OCI-LY3 (cell line): Measurements from ENCODE around the gene ARL5A.

Experiments
- H2AFZ ChIP-seq: fragments of 200-600, 300-600 bp; shearing (Covaris generic); 2 replicates; pipeline ENCODE4 v1.6.0; 2014; ENCODE audit warnings: antibody characterized with exemption, low read depth, low read length
- H3K27ac ChIP-seq: fragments of 200-600, 300-600 bp; sonication (generic); 2 replicates; pipeline ENCODE4 v1.5.1; 2014; ENCODE audit warnings: mild to moderate bottlenecking, low read length, moderate library complexity, mixed read lengths
- H3K27me3 ChIP-seq: fragments of 200-600, 300-600 bp; sonication (generic); 2 replicates; pipeline ENCODE4 v1.6.1; 2014; ENCODE audit warnings: low read depth, low read length, mixed read lengths
- H3K36me3 ChIP-seq: fragments of 200-600, 300-600 bp; sonication (generic); replicated peaks from 2 replicates; pipeline ENCODE3; 2014; ENCODE audit warnings: low read depth, low read length, mixed read lengths
- H3K4me1 ChIP-seq: fragments of 300-600, 200-600 bp; sonication (generic); 2 replicates; pipeline ENCODE4 v1.6.1; 2014; ENCODE audit warnings: low read length, mixed read lengths
- H3K4me2 ChIP-seq: fragments of 200-600, 300-600 bp; sonication (generic); 2 replicates; pipeline ENCODE4 v1.6.1; 2014; ENCODE audit warnings: low read length, mixed read lengths
- H3K4me3 ChIP-seq: fragments of 300-600, 200-600 bp; sonication (generic); 2 replicates; pipeline ENCODE4 v1.5.1; 2014; ENCODE audit warnings: antibody characterized with exemption, mild to moderate bottlenecking, low read length, moderate library complexity
- H3K79me2 ChIP-seq: fragments of 300-600, 200-600 bp; shearing (Covaris generic); 2 replicates; pipeline ENCODE4 v1.6.1; 2014; ENCODE audit warnings: mild to moderate bottlenecking, low read length, mixed read lengths
- H3K9ac ChIP-seq: fragments of 300-600, 200-600 bp; shearing (Covaris generic); 2 replicates; pipeline ENCODE4 v1.6.0; 2014; ENCODE audit warnings: mild to moderate bottlenecking, low read length, moderate library complexity
- H3K9me3 ChIP-seq: fragments of 200-600, 300-600 bp; shearing (Covaris generic); 2 replicates; pipeline ENCODE4 v1.6.1; 2014; ENCODE audit warnings: low read length, mixed read lengths; ENCODE audit not compliant: insufficient read depth
- H4K20me1 ChIP-seq: fragments of 200-600, 300-600 bp; sonication (generic); 2 replicates; pipeline ENCODE4 v1.6.1; 2016; ENCODE audit warnings: low read length, mixed read lengths; ENCODE audit not compliant: insufficient read depth
- EZH2phosphoT487 ChIP-seq: fragments of 200-600 bp; shearing (Covaris generic); IDR thresholded peaks from 2 replicates; pipeline ENCODE4 v1.6.1; 2018; ENCODE audit warnings: antibody characterized with exemption, mixed run types, low read depth
- TF ChIP-seq, protein P1 (sequence below): fragments of 200-600, 300-600 bp; sonication (generic); IDR thresholded peaks from 2 replicates; pipeline ENCODE4 v1.5.1; 2014; ENCODE audit warnings: antibody characterized with exemption, low read length, low read depth

The ARL5A gene

DNA sequence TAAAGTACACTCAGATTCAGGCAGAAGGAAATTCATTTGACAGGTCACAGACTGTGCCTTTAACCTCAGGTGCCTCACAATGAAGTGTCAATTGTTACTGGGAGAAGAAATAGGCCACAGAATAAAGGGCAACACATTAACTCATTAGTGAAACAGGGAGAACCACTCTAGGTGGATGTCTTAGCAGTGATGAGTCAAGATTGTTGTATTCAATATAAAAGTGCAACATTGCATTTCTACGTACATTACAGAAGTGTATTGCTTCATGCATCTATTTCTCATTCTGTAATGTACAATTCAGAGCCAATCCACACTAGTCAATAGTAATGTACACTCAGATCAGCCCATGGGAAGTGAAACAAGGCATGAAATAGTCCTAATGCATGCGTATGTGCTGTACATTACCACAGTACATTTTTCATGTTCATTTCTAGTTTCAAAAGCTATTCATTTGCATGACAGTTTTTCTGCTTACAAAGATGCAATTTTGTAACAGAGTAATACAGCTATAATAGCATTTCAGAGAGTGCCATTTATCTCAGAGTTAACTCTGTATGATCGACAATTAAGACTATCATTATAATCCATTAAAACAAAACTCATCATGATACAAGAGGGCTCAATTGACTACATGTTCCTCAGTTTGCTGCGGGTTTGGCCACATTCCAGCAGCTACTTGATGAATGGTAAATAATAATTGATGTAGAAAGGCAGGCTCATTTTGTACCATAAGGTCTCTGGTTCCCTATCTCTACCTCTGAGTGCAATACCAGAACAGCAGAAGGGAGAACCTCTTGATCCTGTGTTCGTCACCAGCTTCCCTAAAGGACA lies 12.2 kb upstream of the ARL5A start:
- peaks cover 40% of the 10 kb centered on the region for H3K4me1 ChIP-seq
- no peaks in the 10 kb centered on the region for H3K79me2 ChIP-seq
- TF ChIP-seq, protein P1, sequence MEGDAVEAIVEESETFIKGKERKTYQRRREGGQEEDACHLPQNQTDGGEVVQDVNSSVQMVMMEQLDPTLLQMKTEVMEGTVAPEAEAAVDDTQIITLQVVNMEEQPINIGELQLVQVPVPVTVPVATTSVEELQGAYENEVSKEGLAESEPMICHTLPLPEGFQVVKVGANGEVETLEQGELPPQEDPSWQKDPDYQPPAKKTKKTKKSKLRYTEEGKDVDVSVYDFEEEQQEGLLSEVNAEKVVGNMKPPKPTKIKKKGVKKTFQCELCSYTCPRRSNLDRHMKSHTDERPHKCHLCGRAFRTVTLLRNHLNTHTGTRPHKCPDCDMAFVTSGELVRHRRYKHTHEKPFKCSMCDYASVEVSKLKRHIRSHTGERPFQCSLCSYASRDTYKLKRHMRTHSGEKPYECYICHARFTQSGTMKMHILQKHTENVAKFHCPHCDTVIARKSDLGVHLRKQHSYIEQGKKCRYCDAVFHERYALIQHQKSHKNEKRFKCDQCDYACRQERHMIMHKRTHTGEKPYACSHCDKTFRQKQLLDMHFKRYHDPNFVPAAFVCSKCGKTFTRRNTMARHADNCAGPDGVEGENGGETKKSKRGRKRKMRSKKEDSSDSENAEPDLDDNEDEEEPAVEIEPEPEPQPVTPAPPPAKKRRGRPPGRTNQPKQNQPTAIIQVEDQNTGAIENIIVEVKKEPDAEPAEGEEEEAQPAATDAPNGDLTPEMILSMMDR: no peak
- TF ChIP-seq EZH2phosphoT487: no peak
- H3K27me3 ChIP-seq: peaks cover 75% of the 10 kb centered on the region
- H3K4me2 ChIP-seq: peak overlapping the region; percentile 61
- no peak overlapping the region for H2AFZ ChIP-seq
- H3K27ac ChIP-seq: no peak overlapping the region
- H3K36me3 ChIP-seq: no peaks in the 10 kb centered on the region
- peaks cover 10% of the 10 kb centered on the region for H4K20me1 ChIP-seq
- H3K9me3 ChIP-seq: no peaks in the 10 kb centered on the region
- peak overlapping the region; percentile 18; the same call in 1 of the 2 replicates for H3K4me3 ChIP-seq
- H3K9ac ChIP-seq: no peak overlapping the region

DNA sequence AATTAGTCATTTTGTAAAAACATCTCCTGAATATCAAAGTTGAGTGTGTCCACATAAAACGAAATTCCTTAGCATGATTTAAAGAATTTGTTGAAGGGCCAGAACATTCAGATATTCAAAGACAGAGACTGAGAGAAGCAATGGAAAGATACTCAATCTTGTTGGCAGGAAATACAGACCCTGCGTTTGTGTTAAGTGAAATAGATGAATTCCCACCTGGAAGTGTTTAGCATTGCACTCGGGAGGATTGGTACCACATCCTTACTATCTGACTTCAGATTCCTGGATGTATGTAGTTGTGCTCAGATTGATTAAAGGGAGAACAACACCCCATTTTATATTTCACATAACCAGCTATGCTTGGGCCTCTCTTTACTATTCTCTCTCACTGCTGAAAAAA lies 9.7 kb upstream of the ARL5A start:
- no peaks in the 10 kb centered on the region for H3K79me2 ChIP-seq

DNA sequence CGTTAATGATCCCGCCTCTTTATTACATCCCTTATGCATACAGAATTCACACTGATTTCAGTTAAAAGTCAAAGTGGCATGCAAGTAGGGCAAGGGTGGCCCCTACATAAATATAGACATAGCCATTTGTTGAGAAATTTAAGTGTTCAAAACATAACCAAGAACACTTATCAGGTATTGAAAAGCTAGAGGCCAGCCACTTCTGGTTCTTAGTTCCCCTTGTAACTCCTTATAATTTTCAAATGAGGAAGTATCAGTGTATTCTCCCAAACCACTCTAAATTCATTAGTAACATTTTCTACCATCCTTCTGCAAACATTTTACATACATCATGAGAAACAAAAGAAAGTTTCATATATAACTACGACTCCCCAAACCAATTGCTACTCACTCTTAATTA lies 5.8 kb upstream of the ARL5A start:
- Histone ChIP-seq H3K27me3 (peaks cover 58% of the 10 kb centered on the region), H3K9me3 (no peaks in the 10 kb centered on the region), H3K4me3 (no peak overlapping the region), H4K20me1 (no peaks in the 10 kb centered on the region), H2AFZ (no peak overlapping the region), H3K9ac (no peak overlapping the region), H3K4me2 (peak overlapping the region; percentile 35), H3K4me1 (peaks cover 31% of the 10 kb centered on the region), H3K79me2 (no peaks in the 10 kb centered on the region), H3K36me3 (no peaks in the 10 kb centered on the region), H3K27ac (no peak overlapping the region)
- 0 out of 2 replicates have a peak, but pooled peaks have one; percentile 52 for TF ChIP-seq EZH2phosphoT487
- TF ChIP-seq, protein P1: no peak

More for the DNA sequence above, 9.7 kb upstream of the ARL5A start:
- Histone ChIP-seq H3K27ac (no peak overlapping the region), H3K4me1 (peaks cover 46% of the 10 kb centered on the region), H3K4me2 (no peak overlapping the region), H3K9ac (no peak overlapping the region), H2AFZ (no peak overlapping the region), H4K20me1 (peaks cover 10% of the 10 kb centered on the region), H3K27me3 (peaks cover 62% of the 10 kb centered on the region), H3K36me3 (no peaks in the 10 kb centered on the region), H3K9me3 (no peaks in the 10 kb centered on the region), H3K4me3 (no peak overlapping the region)
- peak; percentile 31; the same call in 1 of the 2 replicates for TF ChIP-seq EZH2phosphoT487
- TF ChIP-seq, protein P1: no peak

DNA sequence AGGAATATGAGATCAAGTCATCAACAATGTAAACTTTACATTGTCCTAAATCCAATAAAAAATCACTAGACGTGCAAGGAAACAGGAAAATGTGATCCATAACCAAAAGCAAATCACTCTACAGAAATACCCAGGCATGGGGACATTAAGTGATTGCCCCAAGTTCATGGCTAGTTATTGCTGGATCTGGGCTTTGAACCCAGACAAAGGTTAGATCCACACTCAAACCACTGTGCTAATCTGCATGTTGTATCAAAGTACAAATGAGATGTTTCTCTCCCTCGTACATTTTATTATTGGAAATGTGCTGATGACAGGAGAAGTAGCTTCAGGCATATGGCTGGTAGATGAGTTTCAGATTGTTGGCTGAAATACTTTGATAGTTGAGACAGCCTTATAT lies 2.7 kb upstream of the ARL5A start:
- TF ChIP-seq, protein P1: no peak
- no peak for TF ChIP-seq EZH2phosphoT487
- H2AFZ ChIP-seq: no peak overlapping the region
- no peaks in the 10 kb centered on the region for H3K36me3 ChIP-seq

More for the DNA sequence above, 2.7 kb upstream of the ARL5A start:
- H3K9ac ChIP-seq: no peak overlapping the region
- H3K4me3 ChIP-seq: no peak overlapping the region
- no peak overlapping the region for H3K27ac ChIP-seq
- H3K4me2 ChIP-seq: no peak overlapping the region
- H4K20me1 ChIP-seq: peaks cover 16% of the 10 kb centered on the region
- H3K9me3 ChIP-seq: no peaks in the 10 kb centered on the region
- peaks cover 46% of the 10 kb centered on the region for H3K4me1 ChIP-seq
- H3K79me2 ChIP-seq: peaks cover 22% of the 10 kb centered on the region
- peaks cover 29% of the 10 kb centered on the region for H3K27me3 ChIP-seq
